ENCODE results near the gene ZNF423.

GRCh38 chr16:49861299-49861698, 5.4 kb upstream of the ZNF423 start:
- TF ChIP-seq CTCF (IDR thresholded peaks at IDR 0.05) (no peak), POLR2A (IDR thresholded peaks at IDR 0.05) (no peak), POLR2AphosphoS5 (IDR thresholded peaks at IDR 0.05) (no peak)
